Measurements from ENCODE around the gene LFNG.

LFNG gene

GRCh38 chr7:2576742-2577491 lies 57.3 kb downstream of the LFNG start:
- DNase-seq: no peak
